GM12875 (cell line): ENCODE results near the gene SUSD6.

Experiments
- H3K4me3 ChIP-seq: one replicate; pipeline ENCODE4 v1.5.1; 2011; ENCODE audit warnings: low read depth, low read length, control low read depth
- TF ChIP-seq, protein P1 (sequence below): IDR thresholded peaks from 2 replicates; pipeline ENCODE4 v1.5.1; 2011; ENCODE audit warnings: low read depth, mild to moderate bottlenecking, control low read depth, inconsistent platforms, low read length, moderate library complexity, borderline replicate concordance; ENCODE audit not compliant: insufficient read depth

Gene SUSD6

DNA sequence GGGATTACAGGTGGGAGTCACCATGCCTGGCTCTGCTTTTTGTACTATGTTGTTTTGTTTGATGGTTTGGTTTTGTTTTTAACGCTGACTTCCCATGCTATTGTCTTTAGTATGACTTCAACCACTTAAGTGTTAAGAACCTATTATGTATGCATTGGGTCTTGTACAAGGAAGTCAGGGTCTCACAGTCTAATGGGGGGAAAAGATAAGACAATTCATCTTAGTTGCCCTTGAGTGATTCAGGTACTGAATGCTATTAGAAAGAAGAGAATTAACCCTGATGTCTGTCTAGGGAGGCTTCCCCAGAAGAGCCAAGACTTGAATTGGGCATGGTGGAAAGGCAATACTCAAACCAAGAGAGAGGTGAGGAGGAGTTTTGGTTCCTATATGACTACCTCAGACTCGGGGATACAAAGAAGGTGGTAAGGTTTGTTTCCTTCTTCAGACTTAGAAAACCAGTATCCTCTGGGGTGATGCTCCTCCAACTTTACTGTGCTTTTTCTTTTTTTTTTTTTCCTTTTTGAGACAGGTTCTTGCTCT is 64.6 kb downstream of the SUSD6 start:
- no peak overlapping the region for H3K4me3 ChIP-seq
- TF ChIP-seq, protein P1, sequence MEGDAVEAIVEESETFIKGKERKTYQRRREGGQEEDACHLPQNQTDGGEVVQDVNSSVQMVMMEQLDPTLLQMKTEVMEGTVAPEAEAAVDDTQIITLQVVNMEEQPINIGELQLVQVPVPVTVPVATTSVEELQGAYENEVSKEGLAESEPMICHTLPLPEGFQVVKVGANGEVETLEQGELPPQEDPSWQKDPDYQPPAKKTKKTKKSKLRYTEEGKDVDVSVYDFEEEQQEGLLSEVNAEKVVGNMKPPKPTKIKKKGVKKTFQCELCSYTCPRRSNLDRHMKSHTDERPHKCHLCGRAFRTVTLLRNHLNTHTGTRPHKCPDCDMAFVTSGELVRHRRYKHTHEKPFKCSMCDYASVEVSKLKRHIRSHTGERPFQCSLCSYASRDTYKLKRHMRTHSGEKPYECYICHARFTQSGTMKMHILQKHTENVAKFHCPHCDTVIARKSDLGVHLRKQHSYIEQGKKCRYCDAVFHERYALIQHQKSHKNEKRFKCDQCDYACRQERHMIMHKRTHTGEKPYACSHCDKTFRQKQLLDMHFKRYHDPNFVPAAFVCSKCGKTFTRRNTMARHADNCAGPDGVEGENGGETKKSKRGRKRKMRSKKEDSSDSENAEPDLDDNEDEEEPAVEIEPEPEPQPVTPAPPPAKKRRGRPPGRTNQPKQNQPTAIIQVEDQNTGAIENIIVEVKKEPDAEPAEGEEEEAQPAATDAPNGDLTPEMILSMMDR = no peak

DNA sequence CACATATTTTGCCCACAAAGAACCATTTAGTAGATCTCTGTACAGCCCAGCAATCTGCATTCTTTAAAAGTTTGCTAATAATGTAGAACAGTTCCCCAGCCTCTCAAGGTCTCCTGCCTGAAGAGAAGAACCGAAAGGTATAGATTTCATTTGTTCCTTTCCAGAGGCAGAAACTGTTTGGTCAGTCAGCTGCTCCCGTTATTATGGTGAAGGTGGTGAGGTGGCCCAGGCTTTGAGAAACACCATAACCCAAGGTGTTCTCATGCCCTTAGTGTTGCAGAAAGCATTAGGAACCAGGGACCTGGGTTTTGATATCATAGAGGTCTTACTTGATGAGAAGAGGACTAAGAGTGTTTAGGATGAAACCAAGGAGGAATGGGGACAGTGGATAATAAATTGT is 65.3 kb downstream of the SUSD6 start:
- TF ChIP-seq, protein P1 = no peak

GRCh38 chr14:69680297-69680696 is 68.9 kb downstream of the SUSD6 start:
- TF ChIP-seq, protein P1 = no peak
- no peak overlapping the region for H3K4me3 ChIP-seq

More for the DNA sequence above, 65.3 kb downstream of the SUSD6 start:
- H3K4me3 ChIP-seq = no peak overlapping the region

DNA sequence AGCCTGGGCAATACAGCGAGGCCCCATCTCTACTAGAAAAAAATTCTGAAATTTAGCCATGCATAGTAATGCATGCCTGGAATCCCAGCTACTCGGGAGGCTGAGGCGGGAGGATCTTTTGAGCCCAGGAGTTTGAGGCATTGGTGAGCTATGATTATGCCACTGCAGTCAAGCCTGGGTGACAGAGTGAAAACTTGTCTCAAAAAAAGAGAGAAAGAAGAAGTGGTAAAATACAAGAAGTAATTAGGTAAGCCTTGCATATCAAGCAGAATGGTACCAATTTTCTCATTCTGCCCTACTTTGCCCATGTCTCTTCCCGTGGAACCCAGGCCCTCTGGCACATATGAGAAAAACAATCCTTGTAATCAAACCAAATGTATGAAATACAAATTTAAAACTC is 70.7 kb downstream of the SUSD6 start:
- no peak overlapping the region for H3K4me3 ChIP-seq

DNA sequence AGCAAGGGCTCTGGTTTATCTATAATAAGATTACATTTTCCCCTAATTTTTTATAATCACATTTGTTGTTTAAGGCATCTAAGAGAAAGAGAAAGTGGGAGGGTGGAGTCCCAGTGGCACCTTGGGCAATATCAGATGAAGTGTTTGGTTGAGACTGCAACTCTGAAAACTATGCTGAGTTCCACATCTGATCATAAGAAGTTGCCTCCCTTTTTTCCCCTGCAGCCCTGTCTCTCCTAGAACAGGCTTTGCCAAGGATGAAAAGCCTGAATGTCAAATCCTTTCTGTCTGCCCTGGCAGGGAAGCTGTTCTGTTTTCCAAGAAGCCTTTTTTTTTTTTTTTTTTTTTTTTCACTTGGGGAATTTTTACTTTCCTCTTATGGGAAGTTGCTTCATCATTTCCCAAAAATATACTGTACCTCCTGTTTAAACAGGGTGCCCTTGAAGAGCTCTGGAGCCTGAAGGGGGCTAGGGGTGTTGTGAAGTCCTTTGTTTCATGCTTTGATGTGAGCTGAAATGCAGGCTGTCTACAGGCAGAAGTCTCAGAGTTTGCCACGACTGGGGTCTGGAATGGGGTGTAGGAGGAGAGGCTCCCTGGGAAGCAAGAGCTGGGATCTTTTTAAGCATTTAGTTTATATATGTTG is 71.3 kb downstream of the SUSD6 start:
- TF ChIP-seq, protein P1 = no peak

More for the DNA sequence above, 70.7 kb downstream of the SUSD6 start:
- TF ChIP-seq, protein P1 = no peak

GRCh38 chr14:69683971-69684370 is 72.6 kb downstream of the SUSD6 start:
- H3K4me3 ChIP-seq = no peak overlapping the region
- TF ChIP-seq, protein P1 = no peak

More for the DNA sequence above, 71.3 kb downstream of the SUSD6 start:
- H3K4me3 ChIP-seq = no peak overlapping the region

DNA sequence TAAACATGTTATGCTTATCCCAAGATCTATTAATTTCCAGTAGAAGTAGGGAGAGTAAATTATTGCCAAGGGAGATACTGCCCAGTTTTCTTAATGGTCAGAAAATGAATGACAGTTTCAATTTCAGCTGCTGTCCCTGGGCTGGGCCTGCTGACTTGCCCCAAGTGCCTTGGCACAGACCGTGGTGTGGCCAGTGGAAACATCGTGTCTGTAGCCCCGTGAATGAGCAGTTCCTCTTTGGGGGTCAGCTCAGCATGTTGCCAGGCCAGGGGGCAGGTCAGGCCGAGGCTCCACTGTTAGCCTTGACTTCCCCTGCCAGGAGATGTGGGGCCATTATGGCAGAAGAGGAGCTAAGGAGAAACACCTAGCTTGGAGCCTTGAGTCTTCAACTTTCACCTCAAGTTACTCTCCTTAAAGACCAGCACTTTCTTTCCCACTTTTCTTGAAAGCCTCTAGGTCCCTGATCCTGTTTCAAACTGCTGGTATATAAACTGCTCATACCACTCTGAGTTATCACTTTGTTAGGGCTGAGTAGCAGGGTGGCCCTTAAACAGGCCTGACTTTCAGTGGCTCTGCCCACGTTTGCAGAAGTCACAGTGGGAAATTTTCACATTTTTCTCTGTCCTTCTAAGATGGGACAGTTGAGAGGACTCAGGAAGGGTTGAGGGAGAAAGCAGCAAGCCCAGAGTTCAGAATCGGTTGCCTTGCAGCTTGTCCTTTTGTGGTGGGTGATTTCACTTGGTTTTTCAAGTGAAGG is 73.2 kb downstream of the SUSD6 start:
- no peak overlapping the region for H3K4me3 ChIP-seq
- TF ChIP-seq, protein P1 = no peak
